Measurements from ENCODE around the gene IKZF2. TPM values are rescaled to one million over a fixed set of nuclear protein-coding genes. Genes with fewer than 3 reads are reported as not detected.

IKZF2 gene
- total and polyA plus RNA-seq, 9 of the 15 experiments (the other 6 are each of a cell fraction or from before 2014, with no cell fraction given): 0.04 to 0.54 (median 0.22) TPM

DNA sequence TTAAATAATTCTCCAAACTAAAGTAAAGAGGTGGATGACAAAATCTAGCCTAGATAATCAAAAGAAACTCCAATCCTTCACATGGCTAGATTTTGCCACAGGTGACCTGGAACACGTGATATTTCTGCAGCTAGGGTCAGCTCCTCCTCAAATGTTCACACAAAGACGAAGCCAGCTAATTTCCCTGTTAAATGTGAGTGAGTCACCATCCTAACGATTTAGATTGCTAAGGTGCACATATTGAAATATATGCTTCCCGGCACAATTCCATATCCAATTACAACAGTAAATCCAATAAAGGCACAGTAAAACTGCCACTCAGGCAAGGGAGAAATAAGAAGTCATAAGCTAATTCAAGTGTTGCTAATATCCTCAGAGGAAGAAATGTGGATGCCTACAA lies 28.7 kb downstream of the IKZF2 start:
- Histone ChIP-seq H3K27me3 (ENCODE audit: control insufficient read depth in 2 of 2, insufficient read depth in 2 of 2, low read length in 2 of 2) (no peaks in the 10 kb centered on the region), H3K79me2 (ENCODE audit: control insufficient read depth, insufficient read depth, low read length) (no peaks in the 10 kb centered on the region), H3K4me1 (replicated peaks in 1 of 2; ENCODE audit: control insufficient read depth in 2 of 2, insufficient read depth in 2 of 2, low read length in 2 of 2) (no peaks in the 10 kb centered on the region), H3K9ac (ENCODE audit: insufficient read depth in 1 of 2, low read depth in 2 of 2, low read length in 2 of 2) (no peak overlapping the region), H3K36me3 (ENCODE audit: control insufficient read depth, insufficient read depth, low read length) (no peaks in the 10 kb centered on the region), H3K9me3 (replicated peaks; ENCODE audit: control insufficient read depth, insufficient read depth, low read depth, low read length) (no peaks in the 10 kb centered on the region), H2AFZ (ENCODE audit: low read depth, low read length) (no peak overlapping the region), H3K27ac (ENCODE audit: extremely low read depth, low read depth, low read length) (no peak overlapping the region), H3K4me2 (ENCODE audit: insufficient read depth, low read length) (no peak overlapping the region), H3K9me1 (ENCODE audit: control insufficient read depth, insufficient read depth, low read length) (no peaks in the 10 kb centered on the region), H3K4me3 (no peak overlapping the region), H4K20me1 (replicated peaks; ENCODE audit: control insufficient read depth, insufficient read depth, low read length) (no peaks in the 10 kb centered on the region)
- intact Hi-C loops (cut with micrococcal nuclease): no loop called here
- ChIA-PET CTCF (ENCODE audit: low intra/inter-chr PET ratio) (no interaction called here), POLR2A (no interaction called here)
- no peak for TF ChIP-seq ARNT (IDR thresholded peaks at IDR 0.05)
- TF ChIP-seq ZNF79 (CRISPR knock-in tag; IDR thresholded peaks at IDR 0.05; ENCODE audit: low read depth): no peak
- TF ChIP-seq HNRNPUL1 (IDR thresholded peaks at IDR 0.05; ENCODE audit: low read length): no peak
- TF ChIP-seq, protein P1, sequence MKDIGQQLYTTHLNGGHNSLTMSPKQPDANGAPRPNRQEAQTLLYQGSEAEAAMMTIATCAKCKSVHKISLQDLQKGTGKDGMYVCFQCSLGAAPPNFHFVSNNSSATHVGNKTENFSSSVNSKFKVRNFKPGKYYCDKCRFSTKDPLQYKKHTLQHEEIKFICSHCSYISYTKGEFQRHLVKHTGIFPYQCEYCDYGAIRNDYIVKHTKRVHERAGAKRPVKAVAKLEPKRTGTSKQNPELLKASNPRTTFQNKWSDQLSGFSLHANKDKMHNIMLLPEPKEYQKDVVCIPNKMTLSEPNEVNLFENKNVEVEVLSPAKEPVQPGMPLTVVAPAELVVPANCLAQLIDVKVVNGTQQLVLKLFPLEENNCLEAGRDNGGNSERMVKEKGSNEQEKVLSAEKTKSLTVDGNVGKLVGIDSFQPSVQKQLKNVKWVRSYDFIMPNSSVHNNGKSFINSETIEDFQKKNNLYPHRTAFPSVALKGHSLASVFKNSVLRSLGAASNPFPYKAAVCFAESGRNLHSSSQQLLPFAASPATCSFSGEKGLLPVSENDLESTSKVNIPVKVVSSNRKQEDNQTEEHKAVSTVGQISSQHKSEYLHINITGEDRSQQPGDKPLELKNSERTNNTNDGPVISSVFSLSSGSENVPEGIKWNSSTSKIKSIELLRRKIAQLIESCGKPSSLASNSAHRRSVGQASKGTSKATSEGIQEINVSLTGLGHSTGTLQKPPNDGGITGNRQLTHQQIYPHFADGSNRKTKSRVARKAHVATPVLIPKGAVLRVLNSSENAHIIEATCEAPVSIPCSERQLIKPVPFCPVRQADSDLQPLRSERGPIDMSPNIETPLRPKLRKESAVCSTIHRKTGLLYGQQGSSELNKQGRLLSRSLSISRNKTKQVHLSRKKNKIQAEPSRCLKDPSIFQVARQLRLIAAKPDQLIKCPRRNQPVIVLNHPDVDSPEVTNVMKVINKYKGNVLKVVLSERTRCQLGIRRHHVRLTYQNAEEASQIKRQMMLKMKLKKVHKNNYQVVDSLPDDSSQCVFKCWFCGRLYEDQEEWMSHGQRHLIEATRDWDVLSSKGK (CRISPR knock-in tag; IDR thresholded peaks at IDR 0.05): no peak
- no peak for TF ChIP-seq CTBP1 (IDR thresholded peaks at IDR 0.05; ENCODE audit: borderline replicate concordance)
- TF ChIP-seq ZNF143 (CRISPR knock-in tag; IDR thresholded peaks at IDR 0.05): no peak
- TF ChIP-seq, protein P2, sequence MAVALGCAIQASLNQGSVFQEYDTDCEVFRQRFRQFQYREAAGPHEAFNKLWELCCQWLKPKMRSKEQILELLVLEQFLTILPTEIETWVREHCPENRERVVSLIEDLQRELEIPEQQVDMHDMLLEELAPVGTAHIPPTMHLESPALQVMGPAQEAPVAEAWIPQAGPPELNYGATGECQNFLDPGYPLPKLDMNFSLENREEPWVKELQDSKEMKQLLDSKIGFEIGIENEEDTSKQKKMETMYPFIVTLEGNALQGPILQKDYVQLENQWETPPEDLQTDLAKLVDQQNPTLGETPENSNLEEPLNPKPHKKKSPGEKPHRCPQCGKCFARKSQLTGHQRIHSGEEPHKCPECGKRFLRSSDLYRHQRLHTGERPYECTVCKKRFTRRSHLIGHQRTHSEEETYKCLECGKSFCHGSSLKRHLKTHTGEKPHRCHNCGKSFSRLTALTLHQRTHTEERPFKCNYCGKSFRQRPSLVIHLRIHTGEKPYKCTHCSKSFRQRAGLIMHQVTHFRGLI (CRISPR knock-in tag; IDR thresholded peaks at IDR 0.05): no peak
- no peak for TF ChIP-seq ZC3H4 (CRISPR knock-in tag; IDR thresholded peaks at IDR 0.05; ENCODE audit: borderline replicate concordance)
- TF ChIP-seq PRMT5 (CRISPR knock-in tag; IDR thresholded peaks at IDR 0.05): no peak
- TF ChIP-seq, protein P3, sequence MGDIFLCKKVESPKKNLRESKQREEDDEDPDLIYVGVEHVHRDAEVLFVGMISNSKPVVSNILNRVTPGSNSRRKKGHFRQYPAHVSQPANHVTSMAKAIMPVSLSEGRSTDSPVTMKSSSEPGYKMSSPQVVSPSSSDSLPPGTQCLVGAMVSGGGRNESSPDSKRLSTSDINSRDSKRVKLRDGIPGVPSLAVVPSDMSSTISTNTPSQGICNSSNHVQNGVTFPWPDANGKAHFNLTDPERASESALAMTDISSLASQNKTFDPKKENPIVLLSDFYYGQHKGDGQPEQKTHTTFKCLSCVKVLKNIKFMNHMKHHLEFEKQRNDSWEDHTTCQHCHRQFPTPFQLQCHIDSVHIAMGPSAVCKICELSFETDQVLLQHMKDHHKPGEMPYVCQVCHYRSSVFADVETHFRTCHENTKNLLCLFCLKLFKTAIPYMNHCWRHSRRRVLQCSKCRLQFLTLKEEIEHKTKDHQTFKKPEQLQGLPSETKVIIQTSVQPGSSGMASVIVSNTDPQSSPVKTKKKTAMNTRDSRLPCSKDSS (IDR thresholded peaks at IDR 0.05; ENCODE audit: low read depth, partially characterized antibody): no peak
- TF ChIP-seq STAT5B (CRISPR knock-in tag; IDR thresholded peaks at IDR 0.05): no peak
- TF ChIP-seq POLR2H (tag; IDR thresholded peaks at IDR 0.05; ENCODE audit: low read depth): no peak
- TF ChIP-seq MYNN (IDR thresholded peaks at IDR 0.05): no peak
- no peak for TF ChIP-seq MYNN (CRISPR knock-in tag; IDR thresholded peaks at IDR 0.05)
- no peak for TF ChIP-seq HIVEP1 (CRISPR knock-in tag; IDR thresholded peaks at IDR 0.05)
- TF ChIP-seq, protein P4, sequence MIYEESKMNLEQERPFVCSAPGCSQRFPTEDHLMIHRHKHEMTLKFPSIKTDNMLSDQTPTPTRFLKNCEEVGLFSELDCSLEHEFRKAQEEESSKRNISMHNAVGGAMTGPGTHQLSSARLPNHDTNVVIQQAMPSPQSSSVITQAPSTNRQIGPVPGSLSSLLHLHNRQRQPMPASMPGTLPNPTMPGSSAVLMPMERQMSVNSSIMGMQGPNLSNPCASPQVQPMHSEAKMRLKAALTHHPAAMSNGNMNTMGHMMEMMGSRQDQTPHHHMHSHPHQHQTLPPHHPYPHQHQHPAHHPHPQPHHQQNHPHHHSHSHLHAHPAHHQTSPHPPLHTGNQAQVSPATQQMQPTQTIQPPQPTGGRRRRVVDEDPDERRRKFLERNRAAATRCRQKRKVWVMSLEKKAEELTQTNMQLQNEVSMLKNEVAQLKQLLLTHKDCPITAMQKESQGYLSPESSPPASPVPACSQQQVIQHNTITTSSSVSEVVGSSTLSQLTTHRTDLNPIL (CRISPR knock-in tag; IDR thresholded peaks at IDR 0.05): no peak
- no peak for FAIRE-seq
- no TSS peak for BruUV-seq (replicated peaks)
- 2% methylated on average over 4 of the region's 4 CpGs for WGBS (ENCODE audit: insufficient coverage, low coverage, missing lambda C conversion rate)
- in situ Hi-C loops (cut with MboI): no loop called here
- no peak for DNase-seq (ENCODE audit: extremely low read depth in 1 of 4, low spot score in 3 of 4)
- no peak for ATAC-seq
